DND-41 (cell line): ENCODE results near the gene WIPI1.
"Not testable (repeated sequence)": the region's sequence is repeated elsewhere in the genome, so short reads cannot be mapped to it uniquely, and the experiment has no call there.

Source experiments
- EZH2 ChIP-seq: IDR thresholded peaks from 3 replicates; pipeline ENCODE4 v1.6.1; 2012; ENCODE audit warnings: borderline replicate concordance, low read depth, mild to moderate bottlenecking, moderate library complexity, low read length, inconsistent platforms; ENCODE audit not compliant: severe bottlenecking
- TF ChIP-seq, protein P1 (sequence below): IDR thresholded peaks from 2 replicates; pipeline ENCODE4 v1.5.1; 2012; ENCODE audit warnings: borderline replicate concordance, low read length, moderate library complexity, mild to moderate bottlenecking; ENCODE audit not compliant: poor library complexity, severe bottlenecking; ENCODE audit errors: extremely low read depth

DNA sequence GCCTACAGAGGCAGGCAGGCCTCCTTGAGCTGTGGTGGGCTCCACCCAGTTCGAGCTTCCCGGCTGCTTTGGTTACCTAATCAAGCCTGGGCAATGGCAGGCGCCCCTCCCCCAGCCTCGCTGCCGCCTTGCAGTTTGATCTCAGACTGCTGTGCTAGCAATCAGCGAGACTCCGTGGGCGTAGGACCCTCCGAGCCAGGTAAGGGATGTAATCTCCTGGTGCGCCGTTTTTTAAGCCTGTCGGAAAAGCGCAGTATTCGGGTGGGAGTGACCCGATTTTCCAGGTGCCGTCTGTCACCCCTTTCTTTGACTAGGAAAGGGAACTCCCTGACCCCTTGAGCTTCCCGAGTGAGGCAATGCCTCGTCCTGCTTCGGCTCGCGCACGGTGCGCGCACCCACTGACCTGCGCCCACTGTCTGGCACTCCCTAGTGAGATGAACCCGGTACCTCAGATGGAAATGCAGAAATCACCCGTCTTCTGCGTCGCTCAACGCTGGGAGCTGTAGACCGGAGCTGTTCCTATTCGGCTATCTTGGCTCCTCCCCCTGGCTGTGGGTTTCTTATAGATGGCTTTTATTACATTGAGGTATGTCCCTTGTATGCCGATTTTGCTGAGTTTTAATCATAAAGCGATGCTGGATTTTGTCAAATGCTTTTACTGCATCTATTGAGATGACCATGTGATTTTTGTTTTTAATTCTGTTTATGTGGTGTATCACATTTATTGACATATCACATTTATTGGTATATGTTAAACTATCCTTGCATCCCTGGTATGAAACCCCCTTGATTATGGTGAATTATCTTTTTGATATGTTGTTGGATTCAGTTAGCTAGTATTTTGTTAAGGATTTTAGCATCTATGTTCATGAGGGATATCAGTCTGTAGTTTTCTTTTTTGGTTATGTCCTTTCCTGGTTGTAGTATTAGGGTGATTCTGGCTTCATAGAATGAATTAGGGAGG is 43.4 kb downstream of the WIPI1 start:
- TF ChIP-seq, protein P1, sequence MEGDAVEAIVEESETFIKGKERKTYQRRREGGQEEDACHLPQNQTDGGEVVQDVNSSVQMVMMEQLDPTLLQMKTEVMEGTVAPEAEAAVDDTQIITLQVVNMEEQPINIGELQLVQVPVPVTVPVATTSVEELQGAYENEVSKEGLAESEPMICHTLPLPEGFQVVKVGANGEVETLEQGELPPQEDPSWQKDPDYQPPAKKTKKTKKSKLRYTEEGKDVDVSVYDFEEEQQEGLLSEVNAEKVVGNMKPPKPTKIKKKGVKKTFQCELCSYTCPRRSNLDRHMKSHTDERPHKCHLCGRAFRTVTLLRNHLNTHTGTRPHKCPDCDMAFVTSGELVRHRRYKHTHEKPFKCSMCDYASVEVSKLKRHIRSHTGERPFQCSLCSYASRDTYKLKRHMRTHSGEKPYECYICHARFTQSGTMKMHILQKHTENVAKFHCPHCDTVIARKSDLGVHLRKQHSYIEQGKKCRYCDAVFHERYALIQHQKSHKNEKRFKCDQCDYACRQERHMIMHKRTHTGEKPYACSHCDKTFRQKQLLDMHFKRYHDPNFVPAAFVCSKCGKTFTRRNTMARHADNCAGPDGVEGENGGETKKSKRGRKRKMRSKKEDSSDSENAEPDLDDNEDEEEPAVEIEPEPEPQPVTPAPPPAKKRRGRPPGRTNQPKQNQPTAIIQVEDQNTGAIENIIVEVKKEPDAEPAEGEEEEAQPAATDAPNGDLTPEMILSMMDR = not testable (repeated sequence)
- not testable (repeated sequence) for TF ChIP-seq EZH2
